ENCODE results near the gene NISCH. TPM values are rescaled to one million over a fixed set of nuclear protein-coding genes. Genes with fewer than 3 reads are reported as not detected.

NISCH gene
- total and polyA plus RNA-seq, 2 donors (not counting 3 experiments of a cell fraction or from before 2014, with no cell fraction given) = 156 to 178 TPM

GRCh38 chr3:52494445-52494844 lies 39.0 kb downstream of the NISCH start:
- Histone ChIP-seq H3K27me3 (ENCODE audit: control insufficient read depth in 2 of 2, insufficient read depth in 2 of 2, low read length in 2 of 2) (no peaks in the 10 kb centered on the region), H3K79me2 (ENCODE audit: control insufficient read depth, insufficient read depth, low read length) (peaks cover 42% of the 10 kb centered on the region), H3K27ac (ENCODE audit: insufficient read depth, low read depth, low read length) (peak overlapping the region; percentile 97), H3K9ac (replicated peaks; ENCODE audit: extremely low read depth, insufficient read depth, low read length) (peak overlapping the region; percentile 26), H3K4me3 (replicated peaks in 1 of 3; ENCODE audit: insufficient read depth in 1 of 3, low read depth in 1 of 3, low read length in 3 of 3) (no peak overlapping the region), H3K36me3 (ENCODE audit: control insufficient read depth in 2 of 2, extremely low read depth in 1 of 2, insufficient read depth in 2 of 2, low read length in 2 of 2) (peaks cover 6 to 28% of the 10 kb centered on the region in 2 experiments), H4K20me1 (replicated peaks; ENCODE audit: control insufficient read depth, extremely low read depth, insufficient read depth, low read length) (no peaks in the 10 kb centered on the region), H3K9me3 (replicated peaks; ENCODE audit: control insufficient read depth, insufficient read depth, low read length) (no peaks in the 10 kb centered on the region), H3K4me2 (ENCODE audit: insufficient read depth, low read length) (no peak overlapping the region), H3K9me1 (replicated peaks; ENCODE audit: control insufficient read depth, extremely low read depth, insufficient read depth, low read length) (no peaks in the 10 kb centered on the region), H3K4me1 (ENCODE audit: control insufficient read depth, extremely low read depth, insufficient read depth, low read length) (peaks cover 78% of the 10 kb centered on the region), H2AFZ (ENCODE audit: low read depth, low read length) (no peak overlapping the region)
- FAIRE-seq (peak; percentile 71), DNase-seq (ENCODE audit: low read depth, low spot score) (no peak)
- dilution Hi-C loops (cut with MboI; ENCODE audit: extremely low pct_ligation_motif_present, low sequenced_read_pairs) = no loop called here
- intact Hi-C loops (cut with micrococcal nuclease) = no loop called here
- POLR2A ChIA-PET = interaction anchor here (0.7 to 1.2 kb wide), 2 partner anchors 42 to 57 kb away, joined by 7 to 8 read pairs; partner anchors contain the start of gene UQCC5
- BruUV-seq (replicated peaks) = no TSS peak
- CTCF ChIA-PET = interaction anchor here (0.7 to 1.7 kb wide), 7 partner anchors 8 to 82 kb away, joined by 3 to 14 read pairs (median 5); no protein-coding TSS in a partner anchor
- TF ChIP-seq GATA2 (IDR thresholded peaks at IDR 0.05; ENCODE audit: insufficient read depth, insufficient read length, low read depth, low read length) (no peak), CTCF (IDR thresholded peaks at IDR 0.05; ENCODE audit: extremely low read depth in 1 of 2, insufficient read depth in 1 of 2, low read depth in 1 of 2, low read length in 2 of 2) (no peak), EZH2 (IDR thresholded peaks at IDR 0.05; ENCODE audit: borderline replicate concordance, low read depth, low read length, severe bottlenecking) (no peak), FOS (IDR thresholded peaks at IDR 0.05; ENCODE audit: borderline replicate concordance, insufficient read depth, low read length) (no peak), MYC (IDR thresholded peaks at IDR 0.05; ENCODE audit: low read depth, low read length) (no peak), POLR2A (IDR thresholded peaks at IDR 0.05; ENCODE audit: low read depth, low read length) (no peak), MAX (IDR thresholded peaks at IDR 0.05; ENCODE audit: insufficient read depth, insufficient read length) (no peak), POLR2AphosphoS5 (IDR thresholded peaks at IDR 0.05; ENCODE audit: insufficient read depth, low read depth, low read length) (no peak), JUN (IDR thresholded peaks at IDR 0.05; ENCODE audit: borderline replicate concordance, insufficient read depth, insufficient read length, low read depth) (no peak)

Data from endothelial cell of umbilical vein (primary cell).